Esophagus muscularis mucosa (tissue), 3 donors: ENCODE results near the gene SLC17A3.

ENCODE experiments used
- POLR2A ChIP-seq: fragments of 450-650 bp; IDR thresholded peaks from one replicate; pipeline ENCODE4 v1.6.1; 2017; ENCODE audit warnings: antibody characterized with exemption, moderate library complexity, mild to moderate bottlenecking, low read depth
- POLR2AphosphoS5 ChIP-seq, 2 donors: sonication (generic); formaldehyde crosslinking; IDR thresholded peaks; one replicate each; pipeline ENCODE4 v1.6.1; 2017; ENCODE audit warnings: antibody characterized with exemption in 2 of 2
- TF ChIP-seq, protein P1 (sequence below), 3 experiments: fragments of 200-600 bp in 2 of 3; fragments of 450-650 bp in 1 of 3; sonication (generic) in 2 of 3; IDR thresholded peaks; one replicate each; pipeline ENCODE4 v1.5.1; 2017 to 2019; ENCODE audit warnings: antibody characterized with exemption in 3 of 3, mild to moderate bottlenecking in 2 of 3, moderate library complexity in 1 of 3

DNA sequence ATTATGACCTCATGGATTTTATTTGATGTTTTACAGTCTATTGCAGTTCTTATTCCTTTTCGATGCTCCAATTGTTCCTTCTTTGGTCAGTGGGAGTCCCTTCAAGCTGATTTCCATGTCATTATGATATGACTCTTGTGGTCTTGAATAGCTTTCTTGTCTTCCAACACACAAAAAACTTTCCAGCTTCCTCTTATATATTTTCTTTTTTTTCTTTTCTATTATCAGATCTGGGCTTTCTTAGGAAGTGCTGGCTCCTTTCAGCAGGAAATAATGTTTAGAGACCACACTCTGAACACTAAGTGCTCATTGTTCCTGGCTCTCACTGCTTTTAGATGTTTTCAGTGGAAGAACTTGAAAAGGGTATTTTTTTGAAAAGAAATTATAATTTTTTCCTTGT lies 39.1 kb downstream of the SLC17A3 start:
- TF ChIP-seq, protein P1, sequence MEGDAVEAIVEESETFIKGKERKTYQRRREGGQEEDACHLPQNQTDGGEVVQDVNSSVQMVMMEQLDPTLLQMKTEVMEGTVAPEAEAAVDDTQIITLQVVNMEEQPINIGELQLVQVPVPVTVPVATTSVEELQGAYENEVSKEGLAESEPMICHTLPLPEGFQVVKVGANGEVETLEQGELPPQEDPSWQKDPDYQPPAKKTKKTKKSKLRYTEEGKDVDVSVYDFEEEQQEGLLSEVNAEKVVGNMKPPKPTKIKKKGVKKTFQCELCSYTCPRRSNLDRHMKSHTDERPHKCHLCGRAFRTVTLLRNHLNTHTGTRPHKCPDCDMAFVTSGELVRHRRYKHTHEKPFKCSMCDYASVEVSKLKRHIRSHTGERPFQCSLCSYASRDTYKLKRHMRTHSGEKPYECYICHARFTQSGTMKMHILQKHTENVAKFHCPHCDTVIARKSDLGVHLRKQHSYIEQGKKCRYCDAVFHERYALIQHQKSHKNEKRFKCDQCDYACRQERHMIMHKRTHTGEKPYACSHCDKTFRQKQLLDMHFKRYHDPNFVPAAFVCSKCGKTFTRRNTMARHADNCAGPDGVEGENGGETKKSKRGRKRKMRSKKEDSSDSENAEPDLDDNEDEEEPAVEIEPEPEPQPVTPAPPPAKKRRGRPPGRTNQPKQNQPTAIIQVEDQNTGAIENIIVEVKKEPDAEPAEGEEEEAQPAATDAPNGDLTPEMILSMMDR (IDR thresholded peaks at IDR 0.05), result no peak
- TF ChIP-seq POLR2A (no peak), POLR2AphosphoS5 (IDR thresholded peaks at IDR 0.05) (no peak)
